Bronchial epithelial cell (primary cell): Measurements from ENCODE around the gene TLL2. TPM values are rescaled to one million over a fixed set of nuclear protein-coding genes. Genes with fewer than 3 reads are reported as not detected.

Experiments
- DNase-seq: peaks from one replicate; pipeline ENCODE4 v3.0.0-alpha.2; 2010; ENCODE audit warnings: low read depth
- FAIRE-seq: peaks from 2 replicates; lab custom pipeline; 2011; peaks lifted over from hg19 to GRCh38; lab: Jason Lieb, UNC
- H3K27me3 ChIP-seq: 2 replicates; pipeline ENCODE4 v1.5.1; 2011; ENCODE audit warnings: low read length; ENCODE audit not compliant: control insufficient read depth, insufficient read depth
- H3K36me3 ChIP-seq: 2 replicates; pipeline ENCODE4 v1.5.1; 2011; ENCODE audit warnings: low read length; ENCODE audit not compliant: control insufficient read depth, insufficient read depth
- H3K4me3 ChIP-seq: 2 replicates; pipeline ENCODE4 v1.5.1; 2011; ENCODE audit warnings: mild to moderate bottlenecking, low read depth, low read length, control low read depth
- CTCF ChIP-seq: IDR thresholded peaks from 2 replicates; pipeline ENCODE4 v1.5.1; 2011; ENCODE audit warnings: mild to moderate bottlenecking, moderate library complexity, low read length, control low read depth, inconsistent platforms; ENCODE audit not compliant: insufficient read depth, severe bottlenecking
- total RNA-seq: library from RNA; depleted of rRNA; stranded (reverse); fragments of >200 nt; gene quantifications from 2 replicates; pipeline ENCODE4 v1.2.1, GENCODE V29; 2014

TLL2 gene
- total RNA-seq, 1 donor from 2014 or later, result 0.26 TPM

GRCh38 chr10:96342402-96342801 is 171.3 kb downstream of the TLL2 start:
- Histone ChIP-seq H3K27me3 (no peaks in the 10 kb centered on the region), H3K36me3 (no peaks in the 10 kb centered on the region), H3K4me3 (no peak overlapping the region)
- no peak for DNase-seq
- no peak for FAIRE-seq
- TF ChIP-seq CTCF, result no peak

- H3K36me3 ChIP-seq, result no peaks in the 10 kb centered on the region
- FAIRE-seq, result peak; percentile 72
- no peak overlapping the region for H3K4me3 ChIP-seq
- no peak for DNase-seq
- no peaks in the 10 kb centered on the region for H3K27me3 ChIP-seq
- no peak for TF ChIP-seq CTCF
Observed at GRCh38 chr10:96341219-96342182, 172.2 kb downstream of the TLL2 start.

- FAIRE-seq (no peak), DNase-seq (peak; percentile 65)
- Histone ChIP-seq H3K4me3 (no peak overlapping the region), H3K27me3 (no peaks in the 10 kb centered on the region), H3K36me3 (no peaks in the 10 kb centered on the region)
- peak; percentile 78 for TF ChIP-seq CTCF
Observed at GRCh38 chr10:96339956-96340904, 173.5 kb downstream of the TLL2 start.

GRCh38 chr10:96339383-96339782 is 174.3 kb downstream of the TLL2 start:
- Histone ChIP-seq H3K27me3 (no peaks in the 10 kb centered on the region), H3K4me3 (no peak overlapping the region)

More at GRCh38 chr10:96339383-96339782, 174.3 kb downstream of the TLL2 start:
- no peaks in the 10 kb centered on the region for H3K36me3 ChIP-seq
- DNase-seq (no peak), FAIRE-seq (no peak)
- no peak for TF ChIP-seq CTCF
